Endothelial cell of umbilical vein (primary cell): Measurements from ENCODE around the gene CHIT1.

ENCODE experiments used
- CTCF ChIP-seq, 2 donors: IDR thresholded peaks; 1 replicate in 1 of 2; 2 replicates in 1 of 2; pipeline ENCODE4 v1.5.1; 2011; ENCODE audit warnings: low read length in 2 of 2, mild to moderate bottlenecking in 2 of 2, moderate library complexity in 2 of 2, control low read depth in 1 of 2, inconsistent platforms in 1 of 2, low read depth in 1 of 2; ENCODE audit not compliant: insufficient read depth in 1 of 2; ENCODE audit errors: extremely low read depth in 1 of 2
- EZH2 ChIP-seq: IDR thresholded peaks from 2 replicates; pipeline ENCODE4 v1.6.1; 2012; ENCODE audit warnings: borderline replicate concordance, low read depth, mild to moderate bottlenecking, moderate library complexity, low read length, inconsistent platforms; ENCODE audit not compliant: severe bottlenecking
- FOS ChIP-seq: IDR thresholded peaks from 2 replicates; pipeline ENCODE4 v1.6.1; 2011; ENCODE audit warnings: mild to moderate bottlenecking, low read length, moderate library complexity, borderline replicate concordance; ENCODE audit not compliant: insufficient read depth
- GATA2 ChIP-seq: IDR thresholded peaks from 2 replicates; pipeline ENCODE4 v1.7.0; 2011; ENCODE audit warnings: low read depth, mild to moderate bottlenecking, moderate library complexity, mixed read lengths, low read length; ENCODE audit not compliant: insufficient read length, insufficient read depth
- JUN ChIP-seq: IDR thresholded peaks from 2 replicates; pipeline ENCODE4 v1.6.1; 2011; ENCODE audit warnings: borderline replicate concordance, low read depth; ENCODE audit not compliant: insufficient read length, insufficient read depth
- MAX ChIP-seq: IDR thresholded peaks from 2 replicates; pipeline ENCODE4 v1.6.1; 2011; ENCODE audit not compliant: insufficient read depth, insufficient read length
- MYC ChIP-seq: IDR thresholded peaks from one replicate; pipeline ENCODE4 v1.6.1; 2011; ENCODE audit warnings: mild to moderate bottlenecking, low read depth, low read length
- POLR2A ChIP-seq: IDR thresholded peaks from 2 replicates; pipeline ENCODE4 v1.6.1; 2012; ENCODE audit warnings: low read depth, mild to moderate bottlenecking, control low read depth, low read length
- POLR2AphosphoS5 ChIP-seq: IDR thresholded peaks from 2 replicates; pipeline ENCODE4 v1.6.1; 2012; ENCODE audit warnings: low read depth, mild to moderate bottlenecking, control low read depth, low read length, moderate library complexity; ENCODE audit not compliant: insufficient read depth

- TF ChIP-seq CTCF (IDR thresholded peaks at IDR 0.05; ENCODE audit: extremely low read depth in 1 of 2, insufficient read depth in 1 of 2, low read depth in 1 of 2, low read length in 2 of 2) (no peak), POLR2AphosphoS5 (no peak), POLR2A (no peak), JUN (no peak), EZH2 (no peak), FOS (no peak), MAX (no peak), MYC (no peak), GATA2 (no peak)
Observed at GRCh38 chr1:203176273-203177035, 53.0 kb downstream of the CHIT1 start.
